HG03520 (cell line): Measurements from ENCODE around the gene ZC3H7B.

ENCODE experiments used
- ATAC-seq: cut with Tn5 transposase; IDR thresholded peaks from one replicate; pipeline ENCODE4 v1.9.1; 2021; ENCODE audit warnings: mild to moderate bottlenecking, moderate library complexity; ENCODE audit not compliant: unreplicated experiment

Gene ZC3H7B

DNA sequence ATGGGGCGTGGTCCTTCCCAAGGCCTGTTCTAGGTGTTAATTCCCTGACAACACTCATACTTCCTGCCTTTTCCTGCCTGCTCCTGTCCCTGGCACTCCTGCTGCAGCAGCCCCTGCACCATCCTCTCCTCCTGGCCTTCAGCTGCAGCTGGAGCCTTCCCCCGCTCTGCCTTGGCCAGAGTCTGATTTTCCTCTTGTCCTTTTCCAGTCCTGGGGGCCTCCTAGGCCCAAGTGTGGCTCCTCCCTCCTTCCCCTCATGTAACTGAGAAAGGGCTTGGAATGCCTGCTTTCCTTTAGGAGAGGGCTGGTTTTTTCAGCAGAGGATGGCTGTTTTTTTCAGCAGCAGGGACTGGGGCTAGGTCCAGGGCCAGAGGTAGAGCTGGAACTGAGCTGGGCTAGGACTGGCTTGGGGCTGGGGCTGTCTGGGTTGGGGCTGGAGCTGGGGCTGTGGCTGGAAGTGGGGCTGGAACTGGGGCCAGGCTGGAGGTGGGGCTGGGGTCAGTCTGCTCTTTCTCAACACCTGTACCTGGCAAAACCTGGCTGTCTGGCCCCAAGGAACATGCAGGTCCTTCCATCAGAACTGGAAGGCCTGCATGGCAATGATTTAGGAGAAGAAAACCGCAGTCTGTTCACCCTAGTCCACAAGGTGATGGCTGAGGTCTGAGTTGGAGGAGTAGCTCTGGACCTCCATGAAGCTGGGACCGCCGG lies 23.6 kb downstream of the ZC3H7B start:
- no peak for ATAC-seq

DNA sequence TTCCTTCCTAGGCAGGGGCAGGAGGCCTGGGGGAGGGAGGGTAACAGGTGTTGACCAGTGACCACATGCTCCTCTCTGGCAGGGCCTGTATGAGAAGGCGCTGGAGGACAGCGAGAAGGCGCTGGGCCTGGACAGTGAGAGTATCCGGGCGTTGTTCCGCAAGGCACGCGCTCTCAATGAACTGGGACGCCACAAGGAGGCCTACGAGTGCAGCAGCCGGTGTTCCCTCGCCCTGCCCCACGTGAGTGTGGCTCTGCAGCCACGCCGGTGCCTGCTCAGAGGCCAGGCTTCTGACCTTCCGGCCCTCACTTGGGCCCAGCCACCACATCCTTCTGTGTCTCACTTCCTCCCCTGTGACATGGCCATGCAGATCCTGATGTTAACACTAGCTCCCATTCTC lies 25.8 kb downstream of the ZC3H7B start:
- no peak for ATAC-seq

DNA sequence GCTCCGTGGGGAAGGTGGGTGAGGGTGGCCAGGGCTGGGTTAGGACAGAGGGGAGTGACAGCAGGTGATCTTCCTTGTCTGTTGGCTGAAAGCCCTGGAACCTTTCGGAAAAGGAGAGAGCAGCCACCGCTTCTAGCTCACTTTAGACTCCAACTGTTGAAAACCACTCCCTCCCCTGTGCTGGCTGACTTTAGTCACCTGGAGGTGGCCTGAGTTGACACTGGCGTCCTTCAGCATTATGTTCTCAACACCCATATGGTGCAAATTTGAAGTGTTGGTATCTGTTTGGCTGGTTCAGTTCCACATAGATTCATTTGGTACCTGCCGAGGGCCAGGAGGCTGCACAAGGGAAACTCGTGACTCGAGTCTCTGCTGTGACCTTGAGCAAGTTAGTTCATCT lies 28.8 kb downstream of the ZC3H7B start:
- no peak for ATAC-seq

DNA sequence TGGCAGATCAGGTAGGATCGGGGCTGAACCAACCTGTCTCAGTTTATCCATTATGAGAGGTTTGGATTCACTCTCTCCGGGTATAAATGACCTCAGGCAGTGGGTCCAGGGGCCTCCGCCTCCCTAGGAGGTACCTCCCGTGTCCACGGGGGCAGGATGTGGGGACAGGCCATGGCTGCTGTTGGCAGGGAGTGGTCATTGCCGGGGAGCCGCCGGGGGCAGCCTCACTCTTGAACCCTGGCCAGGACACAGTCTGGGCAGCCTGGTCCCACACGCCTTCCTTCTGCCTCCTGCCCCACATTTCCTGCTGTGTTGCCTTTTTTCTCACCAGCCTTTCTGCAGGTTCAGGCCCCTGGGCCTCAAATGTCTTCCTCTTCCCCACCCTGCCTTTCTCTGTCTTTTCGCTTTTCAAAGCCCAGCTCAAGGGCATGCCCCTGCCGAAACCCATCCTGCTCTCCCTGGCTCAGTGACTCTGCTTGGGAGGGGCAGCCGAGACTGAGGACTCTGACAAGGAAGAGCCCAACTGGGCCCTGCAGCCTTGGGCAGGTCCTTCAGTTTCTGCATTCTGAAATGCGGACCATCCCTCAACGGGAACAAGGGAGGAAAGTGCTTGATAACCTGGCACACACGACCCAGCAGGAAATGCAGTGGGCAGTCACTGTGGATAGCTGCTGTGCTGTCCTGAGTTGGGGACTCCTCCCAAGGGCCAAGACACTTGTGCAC lies 31.1 kb downstream of the ZC3H7B start:
- no peak for ATAC-seq

DNA sequence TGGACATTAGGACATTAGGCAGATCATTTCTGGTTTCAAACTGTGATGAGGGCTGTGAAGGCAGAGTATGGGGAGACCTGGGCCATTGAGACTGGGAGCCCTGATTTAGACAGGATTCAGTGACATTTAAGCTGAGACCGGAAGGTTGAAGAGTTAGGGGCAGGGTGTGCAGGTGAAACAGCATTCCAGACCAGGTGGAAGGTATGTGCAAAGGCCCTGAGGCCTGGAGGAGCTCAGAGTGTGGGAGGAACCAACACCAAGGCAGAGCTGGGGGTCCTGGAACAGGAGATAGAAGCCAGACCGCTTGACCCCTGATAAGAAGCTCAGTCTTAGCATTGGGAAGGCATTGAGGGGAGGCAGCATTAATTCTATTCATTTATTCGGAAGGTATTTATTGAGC lies 32.5 kb downstream of the ZC3H7B start:
- ATAC-seq, result no peak

DNA sequence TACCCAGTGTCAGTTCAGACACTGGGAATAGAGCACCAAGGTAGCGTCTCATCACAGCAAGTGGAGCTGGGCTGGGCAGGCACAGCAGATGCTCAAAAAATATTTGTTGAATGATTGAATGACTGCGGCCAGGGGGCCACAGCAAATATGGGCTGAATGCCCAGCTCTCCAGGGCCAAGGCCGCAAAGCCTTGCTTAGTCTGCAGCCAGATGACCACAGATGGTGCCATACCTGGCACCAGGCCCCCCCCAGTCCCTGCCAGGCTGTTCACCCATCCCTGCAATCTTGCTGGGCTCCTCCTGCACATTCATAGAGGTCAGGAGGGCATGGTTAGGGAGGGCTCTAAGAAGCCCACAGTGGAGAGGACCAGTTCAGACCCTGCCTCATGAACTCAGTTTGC lies 32.9 kb downstream of the ZC3H7B start:
- no peak for ATAC-seq

DNA sequence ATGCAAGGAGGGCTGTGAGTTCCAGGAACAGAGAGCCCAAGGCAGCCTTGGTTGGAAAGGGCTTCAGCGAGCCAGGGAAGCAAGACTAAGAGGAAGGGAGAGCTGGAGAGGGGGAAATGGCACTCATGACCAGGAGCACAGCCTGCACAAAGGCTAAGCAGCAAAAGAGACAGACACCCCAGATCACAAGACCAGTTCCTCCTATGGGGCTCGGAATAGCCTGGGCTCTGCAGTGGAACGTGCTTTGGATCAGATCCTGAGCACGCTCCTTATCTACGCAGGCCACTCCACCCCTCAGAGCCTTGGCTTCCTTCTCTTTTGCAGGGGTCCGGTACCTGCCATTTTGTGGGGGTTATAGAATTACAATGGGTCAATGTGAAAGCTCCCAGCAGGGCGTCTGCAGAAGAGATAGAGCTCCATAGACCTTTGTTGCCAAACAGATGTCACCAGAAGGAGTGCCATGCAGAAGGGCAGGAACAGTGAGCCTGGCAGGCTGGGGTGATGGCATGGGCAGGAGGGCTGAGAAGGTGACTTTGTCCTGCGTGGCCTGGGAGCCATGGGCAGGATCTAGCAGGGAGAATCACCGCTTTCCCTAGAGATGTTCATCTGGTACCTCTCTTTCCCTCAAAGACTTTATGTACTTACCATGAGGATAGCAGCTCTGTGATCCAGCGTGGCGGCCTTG lies 33.8 kb downstream of the ZC3H7B start:
- ATAC-seq, result no peak

DNA sequence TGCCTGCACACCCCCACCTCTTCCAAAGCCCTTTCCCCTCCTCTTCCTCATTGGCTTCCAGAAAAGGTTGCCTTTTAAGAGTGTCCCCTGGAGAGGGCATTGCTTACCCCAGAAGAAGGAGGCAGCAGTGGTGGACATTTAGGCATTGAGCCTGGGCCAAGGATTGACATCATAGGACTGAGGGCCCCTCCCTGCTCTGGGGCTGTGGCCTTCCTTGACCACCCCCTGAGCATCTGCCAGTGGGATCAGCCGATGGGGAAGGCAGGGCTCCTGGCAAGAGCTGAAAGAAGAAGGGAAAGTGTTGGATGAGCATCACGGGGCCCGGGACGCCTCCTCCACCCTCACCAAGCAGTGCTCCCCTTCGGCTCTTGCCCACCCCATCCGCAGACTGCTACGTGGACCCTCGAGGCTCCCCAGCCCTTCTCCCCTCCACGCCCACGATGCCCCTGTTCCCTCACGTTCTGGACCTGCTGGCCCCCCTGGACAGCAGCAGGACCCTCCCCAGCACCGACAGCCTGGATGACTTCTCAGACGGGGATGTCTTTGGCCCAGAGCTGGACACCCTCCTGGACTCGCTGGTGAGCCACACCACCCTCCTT lies 37.4 kb downstream of the ZC3H7B start:
- ATAC-seq, result no peak

DNA sequence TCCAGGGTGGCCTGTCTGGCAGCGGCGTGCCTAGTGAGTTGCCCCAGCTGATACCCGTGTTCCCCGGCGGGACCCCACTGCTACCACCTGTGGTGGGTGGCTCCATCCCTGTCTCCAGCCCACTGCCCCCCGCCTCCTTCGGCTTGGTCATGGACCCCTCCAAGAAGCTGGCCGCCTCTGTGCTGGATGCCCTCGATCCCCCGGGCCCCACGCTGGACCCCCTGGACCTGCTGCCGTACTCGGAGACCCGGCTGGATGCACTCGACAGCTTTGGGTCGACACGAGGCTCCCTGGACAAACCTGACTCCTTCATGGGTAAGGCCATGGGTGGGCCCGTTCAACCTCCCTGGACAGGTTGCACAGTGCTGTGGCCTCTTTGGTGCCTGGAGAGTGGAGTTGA lies 38.5 kb downstream of the ZC3H7B start:
- ATAC-seq, result no peak

DNA sequence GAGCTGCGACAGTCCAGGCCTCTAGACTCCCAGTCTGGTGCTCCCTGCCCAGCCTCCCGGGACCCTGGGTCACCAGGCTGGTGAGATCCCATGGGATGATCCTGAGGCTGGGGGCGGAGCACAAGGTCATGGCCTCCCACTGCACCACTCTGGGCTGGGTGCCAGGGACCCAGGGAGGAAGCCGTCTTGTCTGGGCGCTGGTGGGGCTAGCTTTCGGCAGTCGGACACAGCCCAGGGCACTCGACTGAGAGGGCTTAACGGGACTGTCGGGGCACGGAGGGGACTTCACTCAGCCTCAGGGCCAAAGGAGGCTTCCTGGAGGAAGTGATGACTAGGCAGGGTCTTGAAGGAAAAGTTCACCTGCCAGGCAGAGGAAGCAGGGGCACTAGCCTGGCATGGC lies 39.0 kb downstream of the ZC3H7B start:
- ATAC-seq, result no peak

DNA sequence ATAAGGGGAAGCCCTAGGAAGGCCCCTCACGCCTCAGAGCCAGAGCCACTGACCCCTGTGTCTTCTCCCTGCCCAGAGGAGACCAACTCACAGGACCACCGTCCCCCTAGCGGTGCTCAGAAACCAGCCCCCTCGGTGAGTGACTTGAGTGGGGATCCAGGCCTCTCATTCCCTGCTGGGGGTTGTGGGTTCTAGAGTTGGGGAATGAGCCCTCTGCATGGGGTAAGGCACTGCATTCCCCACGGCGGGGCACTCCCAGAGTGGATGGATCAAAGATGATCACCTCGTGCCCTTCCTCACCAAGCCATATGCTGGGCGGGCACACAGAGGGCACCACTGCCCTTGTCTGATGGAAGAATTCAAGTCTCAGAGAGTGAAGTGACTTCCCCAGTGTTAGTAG lies 39.7 kb downstream of the ZC3H7B start:
- ATAC-seq, result no peak

DNA sequence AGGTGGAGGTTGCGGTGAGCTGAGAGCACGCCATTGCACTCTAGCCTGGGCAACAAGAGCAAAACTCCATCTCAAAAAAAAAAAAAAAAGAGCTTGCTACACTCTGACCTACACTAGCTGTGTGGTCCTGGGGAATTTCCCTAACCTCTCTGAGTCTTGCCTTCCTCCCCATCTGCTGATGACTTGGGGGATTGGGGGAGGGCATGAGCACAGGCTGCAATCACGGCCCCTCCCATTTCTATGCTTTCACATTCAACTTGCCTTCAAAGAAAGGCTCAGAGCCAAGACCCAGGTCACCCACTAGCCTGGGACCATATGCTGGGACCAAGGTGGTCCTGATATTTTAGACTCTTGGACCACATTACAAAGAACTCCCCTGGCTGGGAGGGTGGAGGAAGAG lies 40.7 kb downstream of the ZC3H7B start:
- no peak for ATAC-seq

DNA sequence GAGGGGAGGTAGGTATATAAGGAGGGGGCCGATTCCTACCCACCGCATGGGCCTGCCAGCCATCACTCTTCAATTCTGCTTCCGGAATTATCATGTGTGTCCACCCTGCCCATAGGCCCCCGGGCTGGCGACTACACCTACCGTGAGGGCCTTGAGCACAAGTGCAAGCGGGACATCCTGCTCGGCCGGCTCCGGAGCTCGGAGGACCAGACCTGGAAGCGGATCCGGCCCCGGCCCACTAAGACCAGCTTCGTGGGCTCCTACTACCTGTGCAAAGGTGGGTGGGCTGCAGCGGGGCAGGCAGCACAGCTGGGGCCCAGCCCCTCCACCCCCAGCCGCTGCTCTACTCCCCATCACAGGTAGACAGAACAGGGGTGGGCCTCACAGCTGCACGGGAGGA lies 42.0 kb downstream of the ZC3H7B start:
- ATAC-seq, result no peak

DNA sequence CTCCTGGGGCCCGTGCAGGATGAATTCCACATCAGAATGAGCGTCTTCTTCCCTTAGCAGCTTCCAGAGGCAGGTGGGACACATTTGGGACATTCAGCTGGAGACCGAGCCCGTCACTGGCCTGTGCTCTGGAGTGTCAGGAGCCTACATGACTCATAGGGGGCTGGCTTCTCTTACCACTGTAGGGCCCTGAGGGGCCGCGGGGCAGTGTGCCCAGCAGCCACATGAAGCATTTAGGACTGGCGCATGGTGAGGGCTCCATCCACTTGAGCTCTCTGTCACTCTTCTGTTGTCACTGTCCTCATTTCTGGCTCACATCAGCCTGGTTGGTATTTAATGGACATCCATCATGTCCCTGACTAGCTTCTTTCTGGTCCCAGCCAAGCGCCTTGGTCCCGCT lies 42.4 kb downstream of the ZC3H7B start:
- ATAC-seq, result no peak

DNA sequence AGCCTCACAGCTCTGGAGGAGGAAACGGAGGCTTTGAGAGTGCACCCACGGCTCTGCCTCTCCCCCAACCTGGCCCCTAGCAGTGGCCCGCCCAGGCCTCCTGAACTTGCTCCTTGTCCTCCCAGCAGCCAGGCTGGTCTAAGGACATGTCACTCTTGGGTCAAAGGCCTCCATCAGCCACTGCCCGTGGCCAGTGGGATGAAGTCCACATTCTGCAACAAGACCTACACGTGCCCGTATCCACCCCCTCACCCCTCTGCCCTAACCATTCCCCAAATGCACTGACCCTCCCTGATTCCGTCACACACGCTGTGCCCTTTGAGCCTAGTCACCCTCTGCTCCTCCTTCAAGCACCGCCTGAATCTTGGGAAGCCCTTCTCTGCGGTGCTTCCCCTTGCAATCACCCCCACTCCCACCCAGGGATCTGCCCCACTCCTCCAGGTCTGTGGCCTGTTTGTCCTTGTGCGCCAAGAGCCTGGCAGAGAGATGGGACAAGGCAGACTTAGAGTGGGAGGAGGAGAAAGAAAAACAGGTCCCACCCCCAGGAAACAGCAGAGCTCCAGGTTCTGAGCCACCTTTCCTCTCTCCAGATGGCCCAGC lies 43.0 kb downstream of the ZC3H7B start:
- ATAC-seq, result no peak

DNA sequence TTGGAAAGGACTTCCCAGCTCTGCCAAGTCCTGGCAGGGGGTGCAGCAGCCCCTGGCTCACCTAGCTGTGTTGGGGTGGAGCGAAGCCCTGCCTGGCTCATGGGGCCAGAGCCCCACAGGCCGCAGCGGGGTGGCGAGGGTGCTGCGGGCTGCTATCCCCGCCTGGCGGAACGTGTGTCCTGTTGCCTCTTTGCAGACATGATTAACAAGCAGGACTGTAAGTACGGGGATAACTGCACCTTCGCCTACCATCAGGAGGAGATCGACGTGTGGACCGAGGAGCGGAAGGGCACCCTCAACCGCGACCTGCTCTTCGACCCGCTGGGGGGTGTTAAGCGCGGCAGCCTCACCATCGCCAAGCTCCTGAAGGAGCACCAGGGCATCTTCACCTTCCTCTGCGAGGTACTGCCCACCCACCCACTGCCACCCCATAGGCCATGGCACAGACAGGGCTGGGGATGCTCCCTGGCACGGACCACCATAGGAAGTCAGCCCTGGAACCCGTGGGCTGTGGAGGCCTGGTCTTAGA lies 44.5 kb downstream of the ZC3H7B start:
- ATAC-seq, result no peak

DNA sequence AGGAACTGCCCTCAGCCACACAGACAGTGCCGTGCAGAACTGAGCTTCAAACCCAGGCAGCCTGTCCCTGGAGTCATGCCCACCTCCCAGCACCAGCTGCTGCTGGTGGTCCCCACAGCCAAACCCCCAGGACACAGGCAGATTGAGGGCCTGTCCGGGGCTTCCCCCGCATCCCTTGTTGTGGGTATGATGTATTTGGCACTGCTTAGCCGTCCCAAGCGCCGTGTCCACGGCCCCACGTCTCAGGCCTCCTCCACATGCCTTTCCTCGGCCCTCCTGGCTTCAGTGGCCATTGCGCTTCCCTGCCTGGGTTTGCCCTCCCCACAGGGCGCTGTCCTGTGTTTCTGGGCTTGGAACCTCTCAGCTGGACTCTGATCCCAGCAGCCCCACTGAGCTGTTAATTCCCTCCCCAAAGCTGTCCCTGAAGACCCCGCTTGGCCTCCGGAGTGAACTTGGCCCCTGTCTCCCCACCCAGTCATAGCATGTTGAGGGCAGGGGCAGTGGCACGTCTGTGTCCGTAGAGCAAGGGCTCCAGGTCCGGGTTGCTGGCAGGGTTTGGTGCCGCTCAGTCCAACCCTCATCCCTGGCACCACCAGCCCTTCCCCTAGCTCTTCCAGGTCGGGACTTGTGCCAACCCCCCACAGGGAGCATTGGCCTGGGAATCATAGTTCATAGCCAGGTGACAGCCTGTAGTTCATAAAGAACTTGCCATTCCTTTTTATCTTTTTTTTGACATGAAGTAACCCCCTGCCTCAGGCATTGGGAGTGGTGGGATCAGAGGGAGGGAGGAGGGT lies 45.9 kb downstream of the ZC3H7B start:
- ATAC-seq, result no peak

DNA sequence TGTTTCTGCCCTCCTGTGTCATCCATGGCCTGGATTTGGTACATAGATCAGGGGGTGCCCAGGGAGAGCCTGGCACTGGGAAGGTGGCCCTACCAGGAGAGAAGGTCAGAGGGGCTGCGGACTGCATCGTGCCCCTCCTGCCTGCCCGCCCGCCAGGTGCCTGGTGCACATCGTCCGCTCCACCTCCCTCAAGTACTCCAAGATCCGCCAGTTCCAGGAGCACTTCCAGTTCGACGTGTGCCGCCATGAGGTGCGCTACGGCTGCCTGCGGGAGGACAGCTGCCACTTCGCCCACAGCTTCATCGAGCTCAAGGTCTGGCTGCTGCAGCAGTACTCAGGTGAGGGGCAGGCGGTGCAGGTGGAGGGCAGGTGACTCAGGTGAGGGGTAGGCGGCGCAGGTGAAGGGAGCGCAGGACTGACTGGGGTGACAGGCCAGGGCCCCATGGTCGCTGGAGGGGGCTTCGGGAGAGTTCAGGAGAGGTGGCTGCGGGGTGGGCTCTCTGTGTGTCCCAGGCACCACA lies 47.7 kb downstream of the ZC3H7B start:
- ATAC-seq, result no peak

DNA sequence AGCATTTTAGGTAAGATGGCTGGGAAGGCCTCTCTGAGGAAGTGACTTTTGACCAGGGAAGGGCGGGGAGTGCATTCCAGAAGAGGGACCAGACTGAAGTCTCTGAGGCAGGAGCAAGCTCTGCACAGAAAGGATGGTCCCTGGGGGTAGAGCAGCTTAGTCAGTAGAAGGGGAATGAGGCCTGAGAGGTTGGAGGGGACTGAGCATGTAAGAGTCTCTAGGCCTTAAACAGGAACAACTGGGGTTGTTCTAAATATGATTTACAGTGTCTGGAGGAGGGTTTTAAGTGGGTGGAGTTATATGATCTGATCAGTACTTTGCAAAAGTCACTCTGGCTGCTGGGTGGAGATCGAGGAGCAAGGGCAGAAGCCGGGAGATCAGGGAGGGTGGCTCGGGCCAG lies 48.8 kb downstream of the ZC3H7B start:
- no peak for ATAC-seq

DNA sequence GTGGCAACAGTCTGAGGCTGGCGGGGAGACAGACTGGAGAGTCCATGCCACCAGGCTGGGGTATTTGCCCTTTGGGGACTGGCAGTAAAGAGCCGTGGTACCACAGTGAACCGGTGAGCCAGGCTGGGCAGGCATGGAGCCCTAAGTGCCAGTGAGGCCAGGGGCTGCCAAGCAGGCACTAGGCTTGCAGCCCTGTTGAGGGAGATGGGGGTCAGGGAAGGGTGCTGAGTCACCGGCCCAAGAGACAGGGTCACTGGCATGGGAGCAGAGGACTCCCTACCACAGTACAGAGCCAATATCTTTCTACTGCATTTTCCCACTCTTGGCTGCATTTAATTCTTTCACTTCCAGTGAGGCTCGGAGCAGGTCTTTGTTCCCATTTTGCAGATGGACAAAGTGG lies 49.7 kb downstream of the ZC3H7B start:
- ATAC-seq, result no peak
